Mesendoderm (in vitro differentiated cells): ENCODE data around the gene SEBOX.

Experiments
- DNase-seq: peaks from one replicate; pipeline ENCODE4 v3.0.0; 2013
- H2AK5ac ChIP-seq: 2 replicates; pipeline ENCODE4 v1.6.1; 2013; ENCODE audit warnings: low read length, inconsistent platforms
- H2BK120ac ChIP-seq: 2 replicates; pipeline ENCODE4 v1.6.1; 2013; ENCODE audit warnings: low read depth, mild to moderate bottlenecking, low read length, moderate library complexity, mixed read lengths
- H2BK15ac ChIP-seq: replicated peaks from 2 replicates; pipeline ENCODE4 v1.6.1; 2013; ENCODE audit warnings: low read depth, mild to moderate bottlenecking, moderate library complexity
- H2BK5ac ChIP-seq: 2 replicates; pipeline ENCODE4 v1.6.1; 2013; ENCODE audit warnings: low read length, inconsistent platforms
- H3K18ac ChIP-seq: 2 replicates; pipeline ENCODE4 v1.6.1; 2013; ENCODE audit warnings: mild to moderate bottlenecking, low read length, mixed read lengths
- H3K23ac ChIP-seq: one replicate; pipeline ENCODE4 v1.6.1; 2013; ENCODE audit warnings: low read length
- H3K27ac ChIP-seq: 2 replicates; pipeline ENCODE4 v1.5.1; 2013; ENCODE audit warnings: low read depth, mild to moderate bottlenecking, inconsistent platforms, low read length, moderate library complexity
- H3K27me3 ChIP-seq: 2 replicates; pipeline ENCODE4 v1.6.1; 2013; ENCODE audit warnings: low read length, control low read depth, mild to moderate bottlenecking, inconsistent platforms; ENCODE audit not compliant: insufficient read depth, poor library complexity
- H3K36me3 ChIP-seq: 2 replicates; pipeline ENCODE4 v1.6.1; 2013; ENCODE audit warnings: low read length, inconsistent platforms; ENCODE audit not compliant: control insufficient read depth, insufficient read depth
- H3K4ac ChIP-seq: one replicate; pipeline ENCODE4 v1.6.1; 2013; ENCODE audit warnings: low read depth, mild to moderate bottlenecking, low read length, moderate library complexity
- H3K4me1 ChIP-seq: 2 replicates; pipeline ENCODE4 v1.6.1; 2013; ENCODE audit warnings: low read depth, low read length, inconsistent platforms; ENCODE audit not compliant: control insufficient read depth
- H3K4me2 ChIP-seq: 2 replicates; pipeline ENCODE4 v1.6.1; 2013; ENCODE audit warnings: low read length
- H3K4me3 ChIP-seq: 2 replicates; pipeline ENCODE4 v1.5.1; 2013; ENCODE audit warnings: mild to moderate bottlenecking, low read length
- H3K56ac ChIP-seq: one replicate; pipeline ENCODE4 v1.6.1; 2013; ENCODE audit warnings: low read length
- H3K79me1 ChIP-seq: 2 replicates; pipeline ENCODE4 v1.6.1; 2013; ENCODE audit warnings: low read length, inconsistent platforms
- H3K79me2 ChIP-seq: 2 replicates; pipeline ENCODE4 v1.6.1; 2013; ENCODE audit warnings: mild to moderate bottlenecking, low read length; ENCODE audit not compliant: control insufficient read depth, insufficient read depth
- H3K9ac ChIP-seq: 2 replicates; pipeline ENCODE4 v1.6.1; 2013; ENCODE audit warnings: low read length, inconsistent platforms
- H4K5ac ChIP-seq: one replicate; pipeline ENCODE4 v1.6.1; 2013; ENCODE audit warnings: low read length
- H4K8ac ChIP-seq: one replicate; pipeline ENCODE4 v1.6.1; 2013; ENCODE audit warnings: low read depth, mild to moderate bottlenecking, control low read depth, low read length, moderate library complexity
- WGBS: extraction: QIAGEN DNeasy Blood & Tissue Kit; methylation state at CpG from one replicate; pipeline ENCODE4 v1.1.7; 2013; ENCODE audit warnings: low lambda C conversion rate, missing lambda C conversion rate; ENCODE audit not compliant: insufficient coverage; ENCODE audit errors: extremely low coverage; 5-methylcytosine and 5-hydroxymethylcytosine counted together

Gene SEBOX

DNA sequence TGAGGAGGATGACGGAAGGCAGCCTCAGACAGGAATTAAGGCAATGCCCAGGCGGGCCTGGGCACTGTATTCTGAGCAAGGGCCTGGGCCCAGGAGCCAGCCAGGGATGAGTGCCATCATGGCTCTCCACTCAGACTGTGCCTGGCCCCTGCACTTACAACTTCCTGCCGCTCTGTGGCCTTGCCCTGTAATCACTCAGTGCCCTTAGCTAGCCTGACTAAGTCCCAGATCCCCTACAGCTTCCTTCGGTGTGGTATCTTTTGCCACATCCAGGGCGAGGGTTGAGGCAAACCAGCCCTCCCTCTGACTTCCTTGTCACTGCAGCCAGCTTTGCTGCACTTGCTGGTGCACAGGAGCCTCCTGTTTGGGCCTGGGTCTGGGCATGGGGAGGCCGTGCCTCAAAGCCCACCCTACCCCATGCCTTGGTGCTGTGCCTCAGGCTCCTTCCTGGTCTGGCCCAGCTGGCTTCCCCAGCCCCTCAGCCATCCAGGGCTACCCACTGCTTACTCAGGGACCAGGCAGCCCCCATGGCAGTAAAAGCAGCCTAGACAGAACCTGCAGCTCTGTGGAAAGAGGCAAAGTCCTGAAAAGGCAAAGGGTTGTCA, 31.7 kb upstream of the SEBOX start:
- Histone ChIP-seq H3K4me1 (peaks cover 22% of the 10 kb centered on the region), H3K18ac (no peak overlapping the region), H3K36me3 (no peaks in the 10 kb centered on the region), H2BK15ac (no peak overlapping the region), H4K8ac (no peak overlapping the region), H3K79me1 (no peaks in the 10 kb centered on the region), H3K27me3 (no peaks in the 10 kb centered on the region), H2BK5ac (peak overlapping the region; percentile 5), H2BK120ac (no peak overlapping the region), H3K4ac (no peak overlapping the region), H3K4me3 (no peak overlapping the region), H3K23ac (no peak overlapping the region), H3K4me2 (no peak overlapping the region), H3K79me2 (no peaks in the 10 kb centered on the region), H3K9ac (no peak overlapping the region), H2AK5ac (no peak overlapping the region), H3K27ac (no peak overlapping the region), H4K5ac (no peak overlapping the region), H3K56ac (peak overlapping the region; percentile 22)
- WGBS: no CpG with 5 or more reads among the region's 6 CpGs
- DNase-seq: no peak

DNA sequence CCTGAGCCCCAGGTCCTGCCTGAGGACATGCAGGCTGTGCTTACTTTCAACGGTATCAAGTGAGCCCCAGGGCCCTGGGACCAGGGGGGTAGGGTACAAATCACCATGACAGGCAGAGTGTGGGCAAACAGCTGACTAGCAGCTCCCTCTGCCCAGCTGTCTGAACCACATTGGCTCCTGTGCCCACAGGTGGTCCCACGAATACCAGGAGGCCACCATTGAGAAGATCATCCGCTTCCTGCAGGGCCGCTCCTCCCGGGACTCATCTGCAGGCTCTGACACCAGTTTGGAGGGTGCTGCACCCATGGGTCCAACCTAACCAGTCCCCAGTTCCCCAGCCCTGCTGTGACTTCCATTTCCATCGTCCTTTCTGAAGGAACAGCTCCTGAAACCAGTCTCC, 31.0 kb upstream of the SEBOX start:
- Histone ChIP-seq H3K4ac (no peak overlapping the region), H3K4me3 (no peak overlapping the region), H4K8ac (no peak overlapping the region), H3K56ac (peak overlapping the region; percentile 18), H3K79me1 (no peaks in the 10 kb centered on the region), H3K4me2 (no peak overlapping the region), H3K9ac (no peak overlapping the region), H4K5ac (no peak overlapping the region), H3K23ac (no peak overlapping the region), H2BK15ac (no peak overlapping the region), H3K4me1 (peaks cover 22% of the 10 kb centered on the region), H2BK120ac (no peak overlapping the region), H3K27ac (peak overlapping the region; percentile 5), H3K18ac (no peak overlapping the region), H2AK5ac (no peak overlapping the region), H3K36me3 (no peaks in the 10 kb centered on the region), H2BK5ac (peak overlapping the region; percentile 41), H3K79me2 (no peaks in the 10 kb centered on the region), H3K27me3 (no peaks in the 10 kb centered on the region)
- DNase-seq: no peak
- WGBS: no CpG with 5 or more reads among the region's 6 CpGs

DNA sequence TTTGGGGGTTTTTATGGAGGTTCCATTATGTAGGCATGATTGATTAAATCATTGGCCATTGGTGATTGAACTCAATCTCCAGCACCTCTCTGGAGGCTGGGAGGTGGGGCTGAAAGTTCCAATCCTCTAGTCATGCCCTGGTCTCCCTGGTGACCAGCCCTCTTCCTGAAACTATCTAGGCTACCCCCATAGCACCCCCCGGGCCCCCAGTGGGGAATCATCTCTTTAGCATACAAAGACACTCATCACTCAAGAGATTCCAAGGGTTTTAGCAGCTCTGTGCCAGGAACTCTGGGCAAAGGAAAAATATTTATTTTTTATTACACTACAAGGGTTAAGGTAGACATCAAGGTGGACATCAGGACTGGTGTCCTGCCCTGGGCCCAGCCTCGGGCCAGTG, 30.4 kb upstream of the SEBOX start:
- peak overlapping the region; percentile 45 for H3K4ac ChIP-seq
- H4K8ac ChIP-seq: no peak overlapping the region
- peak; percentile 77 for DNase-seq
- peak overlapping the region; percentile 44 for H3K56ac ChIP-seq
- H3K27me3 ChIP-seq: no peaks in the 10 kb centered on the region
- WGBS: no CpG with 5 or more reads among the region's 2 CpGs
- no peak overlapping the region for H2BK15ac ChIP-seq
- no peak overlapping the region for H2AK5ac ChIP-seq
- peaks cover 22% of the 10 kb centered on the region for H3K4me1 ChIP-seq
- H2BK5ac ChIP-seq: no peak overlapping the region
- H3K79me2 ChIP-seq: no peaks in the 10 kb centered on the region
- no peaks in the 10 kb centered on the region for H3K79me1 ChIP-seq
- no peak overlapping the region for H3K27ac ChIP-seq
- H4K5ac ChIP-seq: no peak overlapping the region
- H3K23ac ChIP-seq: no peak overlapping the region
- H3K36me3 ChIP-seq: no peaks in the 10 kb centered on the region
- no peak overlapping the region for H3K4me2 ChIP-seq
- no peak overlapping the region for H2BK120ac ChIP-seq
- no peak overlapping the region for H3K4me3 ChIP-seq
- no peak overlapping the region for H3K9ac ChIP-seq
- no peak overlapping the region for H3K18ac ChIP-seq

DNA sequence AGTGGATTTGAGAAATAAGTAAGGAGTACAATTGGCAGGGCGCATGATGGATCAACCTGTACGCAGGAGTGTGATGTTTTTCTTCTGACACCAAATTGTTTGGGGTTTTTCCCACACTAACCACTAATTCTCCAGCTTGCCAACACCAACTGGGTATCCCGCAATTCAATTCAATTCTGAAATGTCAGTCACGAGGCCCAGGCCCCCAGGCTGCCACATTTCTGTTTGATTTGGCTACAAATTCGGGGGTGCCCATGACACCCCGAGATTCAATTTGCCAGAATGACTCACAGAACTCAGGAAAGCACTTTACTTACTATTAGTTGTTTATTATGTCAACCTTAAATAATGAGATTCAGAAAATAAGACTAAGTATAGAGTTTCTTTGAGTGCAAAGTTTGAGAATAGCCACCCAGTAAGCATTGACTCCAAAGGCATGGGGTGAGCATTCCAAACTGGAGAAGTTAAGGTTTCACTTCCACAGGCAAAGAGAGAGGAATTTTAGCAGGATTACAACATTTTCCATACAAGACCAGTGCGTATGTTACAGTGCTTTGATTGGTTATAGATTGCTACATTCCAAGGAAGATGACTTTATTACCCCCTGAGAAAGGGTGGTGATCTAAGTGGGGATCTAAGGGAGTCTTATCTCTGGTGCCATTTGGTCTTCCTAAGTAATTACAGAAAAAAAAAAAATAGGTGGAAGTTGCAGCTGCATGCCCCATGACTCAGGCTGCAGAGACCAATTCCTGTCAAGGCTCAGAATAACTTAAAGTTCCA, 29.5 kb upstream of the SEBOX start:
- H2BK15ac ChIP-seq: no peak overlapping the region
- H3K36me3 ChIP-seq: no peaks in the 10 kb centered on the region
- H3K4me3 ChIP-seq: no peak overlapping the region
- H3K9ac ChIP-seq: no peak overlapping the region
- H3K4me1 ChIP-seq: peaks cover 22% of the 10 kb centered on the region
- H2BK120ac ChIP-seq: no peak overlapping the region
- H2BK5ac ChIP-seq: no peak overlapping the region
- no peak overlapping the region for H2AK5ac ChIP-seq
- H3K18ac ChIP-seq: no peak overlapping the region
- no CpG with 5 or more reads among the region's 7 CpGs for WGBS
- no peak overlapping the region for H3K27ac ChIP-seq
- H3K4me2 ChIP-seq: no peak overlapping the region
- H3K79me2 ChIP-seq: no peaks in the 10 kb centered on the region
- peak; percentile 92 for DNase-seq
- H3K56ac ChIP-seq: no peak overlapping the region
- no peaks in the 10 kb centered on the region for H3K79me1 ChIP-seq
- no peak overlapping the region for H3K23ac ChIP-seq
- H3K4ac ChIP-seq: no peak overlapping the region
- H3K27me3 ChIP-seq: no peaks in the 10 kb centered on the region
- no peak overlapping the region for H4K8ac ChIP-seq
- H4K5ac ChIP-seq: no peak overlapping the region

DNA sequence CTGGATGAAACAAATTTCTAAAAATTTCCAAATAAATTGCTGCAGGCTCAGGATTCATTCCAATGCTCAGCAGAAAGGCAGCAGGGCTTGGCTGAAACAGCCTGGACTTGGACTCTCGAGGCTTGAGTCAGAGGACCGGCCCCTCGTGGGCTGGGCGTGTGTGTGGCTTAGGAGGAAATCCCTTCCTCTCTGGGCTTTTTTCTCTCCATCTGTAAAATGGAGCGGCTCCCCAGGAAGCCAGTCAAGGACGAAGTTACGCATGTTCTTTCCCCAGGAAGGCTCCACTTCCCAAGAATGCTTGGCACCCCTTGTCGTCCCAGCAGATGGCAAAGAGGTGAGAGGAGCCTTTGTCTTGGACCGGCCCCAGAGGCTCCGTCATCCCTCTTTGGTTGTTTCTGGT, 27.5 kb upstream of the SEBOX start:
- H2BK5ac ChIP-seq: no peak overlapping the region
- H2BK120ac ChIP-seq: no peak overlapping the region
- H2AK5ac ChIP-seq: no peak overlapping the region
- no CpG with 5 or more reads among the region's 10 CpGs for WGBS
- H3K23ac ChIP-seq: no peak overlapping the region
- no peak overlapping the region for H4K8ac ChIP-seq
- H3K27ac ChIP-seq: no peak overlapping the region
- no peak overlapping the region for H3K18ac ChIP-seq
- no peak overlapping the region for H3K4me2 ChIP-seq
- no peak overlapping the region for H3K4me3 ChIP-seq
- H3K4me1 ChIP-seq: peaks cover 22% of the 10 kb centered on the region
- no peaks in the 10 kb centered on the region for H3K79me2 ChIP-seq
- H3K27me3 ChIP-seq: no peaks in the 10 kb centered on the region
- H3K9ac ChIP-seq: no peak overlapping the region
- H3K4ac ChIP-seq: no peak overlapping the region
- H4K5ac ChIP-seq: no peak overlapping the region
- H2BK15ac ChIP-seq: no peak overlapping the region
- no peak for DNase-seq
- H3K56ac ChIP-seq: no peak overlapping the region
- no peaks in the 10 kb centered on the region for H3K79me1 ChIP-seq
- no peaks in the 10 kb centered on the region for H3K36me3 ChIP-seq
